ENCODE data around the gene SLC4A4.

GRCh38 chr4:71355971-71356370 is 17.2 kb downstream of the SLC4A4 start:
- no peak for TF ChIP-seq CTCF (IDR thresholded peaks at IDR 0.05; ENCODE audit: low read depth, low read length)
- TF ChIP-seq MYC (IDR thresholded peaks at IDR 0.05; ENCODE audit: low read depth, low read length) = no peak
